Panc1 (cell line): ENCODE data around the gene CSTA.

Experiments used
- CTCF ChIP-seq: fragments of 450-650 bp; IDR thresholded peaks from 2 replicates; pipeline ENCODE4 v1.5.1; 2017; ENCODE audit warnings: mild to moderate bottlenecking
- POLR2AphosphoS5 ChIP-seq: IDR thresholded peaks from 2 replicates; pipeline ENCODE4 v1.6.1; 2012; ENCODE audit warnings: mild to moderate bottlenecking, low read depth, low read length, moderate library complexity
- REST ChIP-seq, 2 experiments: IDR thresholded peaks; 2 replicates each; pipeline ENCODE4 v1.6.1; 2011 to 2012; ENCODE audit warnings: low read depth in 2 of 2, control low read depth in 1 of 2, low read length in 1 of 2, mild to moderate bottlenecking in 1 of 2, moderate library complexity in 1 of 2; ENCODE audit not compliant: insufficient read depth in 1 of 2
- SIN3A ChIP-seq: IDR thresholded peaks from 2 replicates; pipeline ENCODE4 v1.6.1; 2012; ENCODE audit warnings: low read depth, mild to moderate bottlenecking, low read length, moderate library complexity, borderline replicate concordance; ENCODE audit not compliant: insufficient read depth

DNA sequence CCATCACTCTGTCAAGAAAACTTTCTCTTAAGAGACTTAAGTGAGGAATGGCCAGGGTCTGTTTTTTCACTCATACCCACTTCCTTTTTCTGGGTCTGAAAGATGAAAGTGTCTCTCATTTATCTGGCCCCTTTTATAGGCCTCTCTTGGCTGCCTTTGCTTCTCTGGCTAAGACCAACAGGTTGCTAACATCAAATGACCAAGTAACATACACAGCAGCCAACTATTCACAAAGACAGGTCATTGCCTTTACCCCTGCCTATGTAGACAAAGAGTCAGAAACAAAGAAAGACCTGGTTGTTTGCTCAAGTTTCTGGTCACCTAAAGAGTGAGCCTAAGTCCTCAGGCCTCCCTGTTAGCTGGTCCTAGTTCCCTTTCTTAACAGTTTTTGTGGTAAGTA lies 24.0 kb upstream of the CSTA start:
- TF ChIP-seq CTCF (no peak), REST (IDR thresholded peaks at IDR 0.05; ENCODE audit: insufficient read depth in 1 of 2, low read depth in 2 of 2, low read length in 1 of 2) (no peak), SIN3A (no peak), POLR2AphosphoS5 (no peak)
